HG02852 (cell line): ENCODE data around the gene KCTD14.

Experiments
- ATAC-seq: cut with Tn5 transposase; IDR thresholded peaks from one replicate; pipeline ENCODE4 v1.9.1; 2021; ENCODE audit warnings: mild to moderate bottlenecking, moderate library complexity; ENCODE audit not compliant: unreplicated experiment

KCTD14 gene

DNA sequence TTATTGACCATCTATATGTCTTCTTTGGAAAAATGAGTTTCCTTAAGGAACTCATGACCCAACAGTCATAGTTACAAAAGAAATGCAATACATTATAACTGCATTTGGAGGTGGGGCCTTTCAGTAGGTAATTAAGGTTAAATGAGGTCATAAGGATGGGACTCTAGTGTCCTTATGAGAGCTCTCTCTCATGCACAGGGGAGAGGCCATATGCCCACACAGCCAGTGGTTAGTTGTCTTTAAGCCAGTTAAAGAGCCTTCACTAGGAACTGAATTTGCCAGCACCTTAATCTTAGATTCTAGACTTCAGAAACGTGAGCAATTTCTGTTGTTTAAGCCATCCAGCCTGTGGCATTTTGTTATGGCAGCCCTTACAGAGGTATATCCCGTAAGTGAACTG lies 56.0 kb downstream of the KCTD14 start:
- no peak for ATAC-seq

DNA sequence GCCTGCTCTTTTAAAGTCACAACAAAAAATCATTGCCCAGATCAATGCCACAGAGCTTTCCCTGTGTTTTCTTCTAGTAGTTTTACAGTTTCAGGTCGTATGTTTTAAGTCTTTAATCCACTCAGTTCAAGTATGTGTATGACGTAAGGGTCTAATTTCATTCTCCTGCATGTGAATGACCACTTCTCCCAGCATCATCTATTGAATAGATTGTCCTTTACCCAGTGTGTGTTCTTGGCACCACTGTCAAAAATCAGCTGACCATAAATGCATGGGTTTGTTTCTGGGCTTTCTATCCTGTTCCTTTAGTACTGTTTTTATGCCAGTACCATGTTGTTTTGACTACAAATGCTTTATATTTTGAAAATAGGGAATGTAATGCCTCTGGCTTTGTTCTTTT lies 56.7 kb downstream of the KCTD14 start:
- ATAC-seq = no peak
